Common myeloid progenitor, CD34-positive (primary cell): ENCODE data around the gene TBCA.

Experiments
- CTCF ChIA-PET: fragments of 350-600 bp; sonication (Branson Sonifier 250); formaldehyde crosslinking; loops from one replicate; lab custom pipeline; 2021; ENCODE audit warnings: antibody characterized with exemption; lab: Charles Lee
- POLR2A ChIA-PET: fragments of 350-600 bp; sonication (Branson Sonifier 250); formaldehyde crosslinking; loops from one replicate; lab custom pipeline; 2021; ENCODE audit warnings: antibody characterized with exemption; lab: Charles Lee
- DNase-seq, 3 donors: peaks; one replicate each; pipeline versions ENCODE4 v3.0.0 to v3.0.0-alpha.2; 2013
- H3K27ac ChIP-seq, 2 experiments: 1 replicate in 1 of 2; 2 replicates in 1 of 2; pipeline ENCODE4 v1.7.0; 2013; ENCODE audit warnings: inconsistent platforms in 2 of 2, low read length in 2 of 2, mild to moderate bottlenecking in 2 of 2, low read depth in 1 of 2, moderate library complexity in 1 of 2; ENCODE audit not compliant: severe bottlenecking in 2 of 2, insufficient read depth in 1 of 2, poor library complexity in 1 of 2
- H3K27me3 ChIP-seq, 5 experiments: replicated peaks in 2 of 5; 1 replicate in 3 of 5; 2 replicates in 2 of 5; pipeline versions ENCODE4 v1.6.1 to v1.7.0; 2013; ENCODE audit warnings: low read length in 4 of 5, mild to moderate bottlenecking in 2 of 5, moderate library complexity in 2 of 5, inconsistent platforms in 1 of 5; ENCODE audit not compliant: insufficient read depth in 5 of 5, control insufficient read depth in 4 of 5
- H3K36me3 ChIP-seq, 4 experiments: 1 replicate in 2 of 4; 2 replicates in 2 of 4; pipeline versions ENCODE4 v1.6.1 to v1.7.0; 2013; ENCODE audit warnings: low read length in 3 of 4, control low read depth in 1 of 4, mild to moderate bottlenecking in 1 of 4; ENCODE audit not compliant: control insufficient read depth in 4 of 4, insufficient read depth in 4 of 4
- H3K4me1 ChIP-seq, 4 experiments: 1 replicate in 3 of 4; 2 replicates in 1 of 4; pipeline versions ENCODE4 v1.6.1 to v1.7.1; 2013; ENCODE audit warnings: low read length in 3 of 4, mild to moderate bottlenecking in 3 of 4, control low read depth in 1 of 4, inconsistent platforms in 1 of 4, moderate library complexity in 1 of 4; ENCODE audit not compliant: control insufficient read depth in 4 of 4, insufficient read depth in 4 of 4; ENCODE audit errors: control extremely low read depth in 1 of 4
- H3K4me3 ChIP-seq, 7 experiments: 1 replicate in 4 of 7; 2 replicates in 3 of 7; pipeline versions ENCODE4 v1.5.1 to v1.7.0; 2013; ENCODE audit warnings: mild to moderate bottlenecking in 7 of 7, low read length in 6 of 7, moderate library complexity in 6 of 7, inconsistent platforms in 2 of 7, low read depth in 2 of 7, control low read depth in 1 of 7; ENCODE audit not compliant: insufficient read depth in 4 of 7, control insufficient read depth in 1 of 7; ENCODE audit errors: extremely low read depth in 1 of 7
- H3K9me3 ChIP-seq, 5 experiments: 1 replicate in 4 of 5; 2 replicates in 1 of 5; pipeline versions ENCODE4 v1.6.1 to v1.7.1; 2013; ENCODE audit warnings: low read length in 4 of 5, mild to moderate bottlenecking in 2 of 5, inconsistent platforms in 1 of 5, low read depth in 1 of 5, moderate library complexity in 1 of 5; ENCODE audit not compliant: control insufficient read depth in 4 of 5, insufficient read depth in 2 of 5; ENCODE audit errors: control extremely low read depth in 1 of 5
- WGBS: methylation state at CpG from one replicate; pipeline ENCODE4 v1.1.5; 2013; ENCODE audit not compliant: insufficient coverage; 5-methylcytosine and 5-hydroxymethylcytosine counted together

Gene TBCA

GRCh38 chr5:77645158-77645994 is 130.8 kb downstream of the TBCA start:
- peak overlapping the region in 5 of 7 experiments; percentile 12 to 69 (median 42) for H3K4me3 ChIP-seq
- ChIA-PET POLR2A (no interaction called here), CTCF (interaction anchor here (1.2 to 1.9 kb wide), 4 partner anchors 9 to 492 kb away, joined by 3 to 4 read pairs (median 3); no protein-coding TSS in a partner anchor)
- WGBS, result under 1% methylated on average over 45 of the region's 80 CpGs
- peak in 1 of 3 donors; percentile 60 for DNase-seq
- no peaks in the 10 kb centered on the region for H3K36me3 ChIP-seq
- H3K4me1 ChIP-seq, result peaks cover 0 to 14% (median 8%) of the 10 kb centered on the region in 4 experiments
- H3K27me3 ChIP-seq, result peaks cover 47 to 99% (median 72%) of the 10 kb centered on the region in 5 experiments
- H3K27ac ChIP-seq, result no peak overlapping the region
- no peaks in the 10 kb centered on the region for H3K9me3 ChIP-seq

GRCh38 chr5:77644371-77645157 is 131.6 kb downstream of the TBCA start:
- peaks cover 0 to 18% (median 10%) of the 10 kb centered on the region in 4 experiments for H3K4me1 ChIP-seq
- DNase-seq, result no peak
- ChIA-PET CTCF (interaction anchor here (1.4 to 1.9 kb wide), 2 partner anchors 8 to 493 kb away, joined by 3 to 4 read pairs; no protein-coding TSS in a partner anchor), POLR2A (no interaction called here)
- 24% methylated on average over 7 of the region's 33 CpGs for WGBS
- no peak overlapping the region for H3K4me3 ChIP-seq
- H3K27me3 ChIP-seq, result peaks cover 52 to 99% (median 73%) of the 10 kb centered on the region in 5 experiments
- H3K36me3 ChIP-seq, result no peaks in the 10 kb centered on the region
- H3K9me3 ChIP-seq, result no peaks in the 10 kb centered on the region
- H3K27ac ChIP-seq, result no peak overlapping the region

- Histone ChIP-seq H3K4me1 (peaks cover 0 to 21% (median 14%) of the 10 kb centered on the region in 4 experiments), H3K36me3 (no peaks in the 10 kb centered on the region), H3K4me3 (no peak overlapping the region), H3K27ac (no peak overlapping the region), H3K27me3 (peaks cover 52 to 100% (median 76%) of the 10 kb centered on the region in 5 experiments), H3K9me3 (no peaks in the 10 kb centered on the region)
- ChIA-PET CTCF (interaction anchor here (1.0 kb wide), 1 partner anchor 10 kb away, joined by 3 read pairs; no protein-coding TSS in a partner anchor), POLR2A (interaction anchor here (0.6 kb wide), 1 partner anchor 12 kb away, joined by 3 read pairs; no protein-coding TSS in a partner anchor)
- 10% methylated on average over 20 of the region's 28 CpGs for WGBS
- DNase-seq, result peak in 1 of 3 donors; percentile 43
These were observed 132.3 kb downstream of the TBCA start for GRCh38 chr5:77643654-77644370.

GRCh38 chr5:77642738-77643653 is 133.1 kb downstream of the TBCA start:
- H3K27me3 ChIP-seq, result peaks cover 54 to 100% (median 74%) of the 10 kb centered on the region in 5 experiments
- POLR2A ChIA-PET, result no interaction called here

GRCh38 chr5:77641963-77642737 is 134.0 kb downstream of the TBCA start:
- no peaks in the 10 kb centered on the region for H3K9me3 ChIP-seq
- 15% methylated on average over 4 of the region's 19 CpGs for WGBS
- peaks cover 0 to 25% (median 19%) of the 10 kb centered on the region in 4 experiments for H3K4me1 ChIP-seq
- no peak for DNase-seq
- ChIA-PET CTCF (no interaction called here), POLR2A (no interaction called here)
- H3K36me3 ChIP-seq, result no peaks in the 10 kb centered on the region
- no peak overlapping the region for H3K4me3 ChIP-seq
- peaks cover 53 to 100% (median 79%) of the 10 kb centered on the region in 5 experiments for H3K27me3 ChIP-seq
- H3K27ac ChIP-seq, result no peak overlapping the region

More at GRCh38 chr5:77642738-77643653, 133.1 kb downstream of the TBCA start:
- CTCF ChIA-PET, result interaction anchor here (1.0 kb wide), 1 partner anchor 9 kb away, joined by 3 read pairs; no protein-coding TSS in a partner anchor
- no peak overlapping the region for H3K27ac ChIP-seq
- no peaks in the 10 kb centered on the region for H3K9me3 ChIP-seq
- H3K36me3 ChIP-seq, result no peaks in the 10 kb centered on the region
- 6% methylated on average over 14 of the region's 21 CpGs for WGBS
- peaks cover 0 to 25% (median 17%) of the 10 kb centered on the region in 4 experiments for H3K4me1 ChIP-seq
- no peak overlapping the region for H3K4me3 ChIP-seq
- DNase-seq, result peak in 1 of 3 donors; percentile 16
